ENCODE measurements around the gene MST1.

Gene MST1

DNA sequence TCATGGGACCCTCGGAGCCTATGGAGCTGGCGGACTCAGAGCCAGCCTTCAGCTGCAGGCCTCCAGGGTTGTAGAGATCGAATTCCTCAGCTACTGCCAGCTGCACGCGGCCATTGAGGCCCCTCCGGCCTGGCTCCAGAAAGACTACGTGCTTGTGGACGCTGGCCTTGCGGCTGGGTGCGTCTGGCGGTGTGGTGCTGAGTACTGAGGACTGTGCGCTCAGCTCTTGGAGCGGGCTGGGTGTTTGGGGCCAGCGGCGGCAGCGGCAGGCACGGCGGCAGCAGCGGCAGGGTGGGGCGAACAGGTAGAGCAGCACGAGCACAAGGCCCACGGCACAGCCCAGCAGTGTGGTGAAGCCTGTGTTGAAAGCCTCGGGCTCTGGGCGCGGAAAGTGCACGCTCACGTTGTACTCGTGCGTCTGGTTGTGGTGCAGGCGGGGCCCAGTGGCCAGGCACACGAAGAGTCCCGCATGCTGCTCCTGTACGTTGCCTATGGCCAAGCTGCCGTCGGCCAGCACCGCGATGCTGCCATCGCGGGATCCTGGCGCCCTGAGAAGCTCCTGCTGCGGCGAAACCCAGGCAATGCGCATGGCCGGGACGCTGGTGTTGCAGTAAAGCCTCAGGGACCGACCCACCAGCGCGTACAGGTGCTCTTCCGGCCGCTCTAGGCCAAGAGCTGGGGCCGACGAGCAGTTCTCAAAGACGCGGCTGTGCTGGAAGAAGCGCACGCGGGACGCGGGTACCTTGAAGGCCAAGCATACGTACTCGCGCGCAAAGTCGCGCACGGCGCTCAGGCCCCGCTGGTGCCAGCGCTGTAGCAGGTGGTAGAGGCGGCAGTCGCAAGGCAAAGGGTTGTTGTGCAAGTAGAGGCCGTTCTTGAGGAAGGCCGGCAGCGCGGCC is 28.9 kb upstream of the MST1 start:
- no peak for DNase-seq

DNA sequence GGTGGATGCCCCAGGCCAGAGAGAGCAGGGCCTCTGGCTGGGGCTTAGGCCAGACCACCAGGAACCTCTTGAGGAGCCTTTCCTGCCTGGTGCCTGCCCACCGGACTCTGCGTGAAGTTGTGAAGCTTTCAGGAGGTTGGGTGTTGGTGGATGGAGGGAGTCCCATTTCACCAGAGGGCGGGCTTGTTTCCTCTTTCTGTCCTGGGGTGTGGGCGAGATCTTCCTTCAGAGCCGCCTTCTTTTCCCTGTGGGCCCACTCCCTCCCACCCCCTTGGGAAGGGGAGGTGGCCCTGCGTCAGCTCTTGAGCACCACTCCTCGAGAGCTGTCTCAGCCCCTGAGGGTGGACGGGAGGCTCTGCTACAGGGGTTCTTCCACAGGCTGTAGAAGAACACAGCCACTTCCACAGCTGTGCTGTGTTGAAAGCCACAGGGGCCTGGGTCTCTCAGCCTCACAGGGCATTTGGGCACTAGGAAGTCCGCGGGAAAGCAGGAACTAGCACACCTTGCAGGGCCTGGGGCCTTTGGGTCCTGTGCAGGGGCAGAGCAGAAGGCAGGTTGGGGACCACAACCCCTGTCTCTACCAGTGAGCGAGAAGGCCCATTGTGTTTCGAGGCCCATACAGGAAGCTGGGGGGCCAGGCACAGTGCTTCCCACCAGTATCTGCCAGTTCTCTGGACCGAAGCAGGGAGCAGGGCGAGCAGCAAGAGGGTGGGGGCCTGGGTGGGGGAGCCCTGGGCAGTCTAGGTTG is 28.1 kb upstream of the MST1 start:
- DNase-seq = no peak

DNA sequence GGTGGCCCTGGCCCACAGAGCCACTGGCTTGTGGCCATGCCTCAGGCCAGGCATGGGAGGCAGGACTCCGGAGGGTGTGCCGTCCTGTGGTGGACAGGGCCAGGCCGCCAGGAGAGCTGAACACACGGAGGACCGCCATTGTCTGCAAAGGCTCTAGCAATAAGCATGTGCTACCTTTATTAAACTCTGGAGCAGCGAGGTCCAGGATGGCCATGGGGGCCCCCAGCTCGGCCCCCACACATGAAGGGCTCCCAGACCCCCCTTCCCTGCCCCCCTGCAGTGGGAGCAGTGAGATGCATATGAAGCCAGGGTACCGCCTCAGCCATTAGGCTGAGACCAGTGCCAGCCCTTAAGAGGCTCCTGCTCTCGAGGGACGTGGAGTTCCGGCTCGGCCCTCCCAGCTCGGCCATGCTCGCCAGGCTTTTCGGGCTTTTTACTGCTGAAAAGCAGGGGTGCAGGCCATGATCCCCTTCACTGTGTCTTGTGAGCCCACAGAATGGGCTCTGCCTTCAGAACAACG is 27.5 kb upstream of the MST1 start:
- DNase-seq = no peak

DNA sequence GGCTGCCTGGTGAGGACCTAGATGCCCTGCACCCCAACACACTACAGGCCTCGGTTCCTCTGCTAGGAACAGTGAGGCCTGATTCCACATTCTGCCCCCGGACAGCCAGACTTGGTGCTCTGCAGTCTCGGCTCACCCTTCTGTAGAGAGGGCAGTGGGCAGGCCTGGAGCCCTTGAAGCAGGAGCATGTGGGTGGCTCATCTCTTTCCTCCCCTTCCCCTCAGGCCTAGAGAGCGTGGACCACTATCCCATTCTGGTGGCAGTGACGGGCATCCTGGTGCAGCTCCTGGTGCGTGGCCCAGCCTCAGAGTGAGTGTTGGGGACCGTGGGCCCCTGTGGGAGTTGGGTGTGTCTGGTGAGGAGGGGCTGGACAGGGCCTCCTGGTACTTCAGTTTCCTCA is 26.9 kb upstream of the MST1 start:
- no peak for DNase-seq

DNA sequence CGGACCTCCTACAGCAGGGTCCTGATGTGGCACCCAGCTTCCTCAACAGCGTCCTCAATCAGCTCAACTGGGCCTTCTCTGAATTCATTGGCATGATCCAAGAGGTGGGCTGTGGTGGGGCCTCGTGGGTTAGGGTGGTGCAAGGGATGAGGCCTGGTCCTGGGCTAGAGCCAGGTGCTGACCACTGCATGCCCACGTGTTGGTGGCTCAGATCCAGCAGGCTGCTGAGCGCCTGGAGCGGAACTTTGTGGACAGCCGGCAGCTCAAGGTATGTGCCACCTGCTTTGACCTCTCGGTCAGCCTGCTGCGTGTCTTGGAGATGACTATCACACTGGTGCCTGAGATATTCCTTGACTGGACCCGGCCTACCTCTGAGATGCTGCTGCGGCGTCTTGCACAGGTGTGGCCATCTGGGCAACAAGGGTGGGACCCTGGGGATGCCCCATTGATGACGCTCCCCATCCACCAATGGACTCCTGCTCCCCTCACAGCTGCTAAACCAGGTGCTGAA is 26.4 kb upstream of the MST1 start:
- no peak for DNase-seq

DNA sequence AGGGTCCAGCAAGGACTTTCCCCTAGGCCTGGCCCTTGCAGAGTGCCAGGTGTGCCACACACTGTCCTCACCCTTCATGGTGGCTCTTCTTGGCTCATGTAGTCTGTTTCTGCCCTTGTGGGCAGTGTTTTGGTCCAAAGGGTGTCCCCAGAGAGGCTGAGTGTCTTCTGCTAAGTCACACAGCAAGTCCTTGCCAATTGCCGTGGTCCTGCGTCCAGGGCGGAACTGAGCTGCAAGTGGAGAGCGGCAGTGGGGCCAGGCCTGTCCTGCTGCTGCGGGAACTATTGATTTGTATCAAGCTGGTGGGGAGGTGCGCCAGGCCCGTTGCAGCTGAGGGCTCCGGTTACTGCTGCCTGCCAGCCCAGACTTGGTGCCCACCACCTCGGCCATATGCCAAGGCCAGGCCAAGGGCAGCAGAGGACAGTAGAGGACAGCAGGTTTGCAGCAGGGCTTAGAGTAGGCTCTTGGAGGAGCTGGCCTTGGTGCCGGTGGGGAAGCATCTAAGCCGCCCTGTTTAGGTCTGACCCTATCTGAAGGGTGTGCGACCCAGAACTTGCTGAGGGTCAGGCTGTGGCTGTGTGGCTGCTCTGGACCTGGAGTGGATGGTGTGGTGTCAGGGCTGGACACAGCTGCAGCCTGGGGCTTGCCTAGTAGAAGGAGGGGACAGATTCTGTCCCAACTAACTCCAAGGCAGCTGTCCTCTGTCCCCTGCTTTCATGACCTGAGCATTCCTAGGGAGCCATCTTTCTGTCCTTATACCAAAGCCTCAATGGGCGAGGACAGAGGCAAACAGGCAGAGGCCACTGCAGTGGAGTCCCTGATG is 25.7 kb upstream of the MST1 start:
- no peak for DNase-seq

DNA sequence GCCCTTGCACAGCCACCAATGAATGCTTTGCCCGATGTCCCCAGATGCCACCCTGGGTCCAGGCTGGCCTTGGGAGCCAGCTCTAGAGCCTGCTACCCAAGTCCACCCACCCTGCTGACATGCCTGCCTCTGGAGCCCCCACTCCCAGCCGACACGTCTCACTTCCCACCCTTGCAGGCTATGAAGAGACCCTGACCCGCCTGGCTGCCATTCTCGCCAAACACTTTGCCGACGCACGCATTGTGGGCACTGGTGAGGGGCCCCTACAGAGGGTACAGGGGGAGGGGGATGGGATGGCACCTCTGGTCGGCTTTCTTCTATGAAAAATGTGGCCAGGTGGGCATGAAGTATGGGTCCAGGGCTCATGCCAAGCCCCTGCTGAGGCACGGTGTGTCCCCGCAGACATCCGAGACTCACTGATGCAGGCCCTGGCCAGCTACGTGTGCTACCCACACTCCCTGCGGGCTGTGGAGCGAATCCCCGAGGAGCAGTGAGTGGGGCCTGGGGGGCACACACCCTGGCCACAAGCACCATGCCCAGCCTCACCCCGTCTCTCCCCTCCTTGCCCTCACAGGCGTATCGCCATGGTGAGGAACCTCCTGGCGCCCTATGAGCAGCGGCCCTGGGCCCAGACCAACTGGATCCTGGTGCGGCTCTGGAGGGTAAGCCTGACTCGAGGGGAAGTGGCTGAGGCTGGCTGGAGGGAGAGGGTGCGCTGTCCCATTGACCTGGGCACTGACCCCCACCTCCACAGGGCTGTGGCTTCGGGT is 24.2 kb upstream of the MST1 start:
- no peak for DNase-seq

DNA sequence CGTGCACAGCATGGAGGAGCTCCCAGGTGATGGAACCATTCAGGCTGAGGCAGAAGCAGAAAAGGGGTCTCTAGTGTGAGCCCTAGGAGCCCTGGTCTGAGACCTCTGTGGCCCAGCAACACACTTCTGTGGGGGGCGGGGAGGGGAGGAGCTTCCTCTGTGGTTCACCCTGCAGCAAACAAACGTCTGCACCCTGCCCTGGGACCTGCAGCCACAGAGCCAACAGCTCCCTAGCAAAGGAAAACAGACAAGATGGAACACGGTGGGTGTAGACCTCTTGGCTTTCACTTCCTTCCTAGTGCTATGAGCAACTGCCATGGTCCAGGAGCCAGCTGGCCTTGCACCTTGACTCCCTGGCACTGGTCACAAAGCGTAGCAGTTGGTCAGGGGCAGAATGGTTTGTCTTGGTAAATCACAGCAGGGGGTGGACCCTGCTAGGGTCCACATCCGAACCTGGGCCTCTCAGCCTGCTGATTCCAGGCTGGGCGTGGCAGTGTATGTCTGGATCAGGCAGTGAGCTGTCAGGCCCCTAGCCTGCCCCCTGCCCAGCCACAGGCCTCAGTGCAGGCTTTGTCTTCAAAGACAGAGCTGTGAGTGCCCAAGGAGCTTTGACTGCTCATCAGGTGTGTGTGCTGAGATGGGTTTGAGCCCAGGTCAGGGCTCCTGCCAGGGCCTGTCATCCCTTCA is 23.5 kb upstream of the MST1 start:
- no peak for DNase-seq

DNA sequence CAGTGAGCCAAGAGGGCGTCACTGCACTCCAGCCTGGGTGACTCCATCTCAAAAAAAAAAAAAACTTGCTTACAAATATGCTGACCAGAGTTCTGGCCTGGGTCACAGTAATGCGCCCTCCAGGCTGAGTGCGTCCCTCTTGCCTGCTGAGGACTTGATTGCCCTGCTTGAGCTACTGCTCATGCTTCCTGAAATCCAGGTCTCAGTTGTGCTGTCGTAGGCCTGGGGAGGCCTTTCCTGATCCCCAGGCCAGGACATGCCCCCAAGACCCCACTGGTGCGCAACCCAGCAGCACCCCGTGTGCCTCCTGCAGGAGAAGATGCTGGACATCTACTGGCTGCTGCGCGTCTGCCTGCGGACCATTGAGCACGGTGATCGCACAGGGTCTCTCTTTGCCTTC is 22.9 kb upstream of the MST1 start:
- DNase-seq = no peak

DNA sequence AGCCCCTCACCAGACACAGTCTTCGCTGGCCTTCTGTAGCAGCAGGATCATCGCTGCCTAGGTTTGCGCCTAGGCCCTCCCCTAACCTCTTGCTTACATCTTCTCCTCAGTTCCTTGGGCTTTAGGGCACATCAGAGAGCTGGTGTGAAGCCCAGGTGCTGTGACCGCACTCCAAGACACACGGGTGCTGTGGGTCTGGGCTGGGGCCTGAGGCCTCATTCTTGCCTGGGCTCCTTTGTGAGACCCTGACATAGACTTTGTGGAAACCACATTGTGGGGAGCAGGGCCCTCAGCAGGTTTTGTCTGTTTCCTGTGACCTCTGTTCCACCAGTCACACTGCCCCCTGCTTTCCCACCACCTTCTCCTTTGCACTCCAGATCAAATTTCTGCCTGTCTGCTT is 22.2 kb upstream of the MST1 start:
- DNase-seq = no peak

DNA sequence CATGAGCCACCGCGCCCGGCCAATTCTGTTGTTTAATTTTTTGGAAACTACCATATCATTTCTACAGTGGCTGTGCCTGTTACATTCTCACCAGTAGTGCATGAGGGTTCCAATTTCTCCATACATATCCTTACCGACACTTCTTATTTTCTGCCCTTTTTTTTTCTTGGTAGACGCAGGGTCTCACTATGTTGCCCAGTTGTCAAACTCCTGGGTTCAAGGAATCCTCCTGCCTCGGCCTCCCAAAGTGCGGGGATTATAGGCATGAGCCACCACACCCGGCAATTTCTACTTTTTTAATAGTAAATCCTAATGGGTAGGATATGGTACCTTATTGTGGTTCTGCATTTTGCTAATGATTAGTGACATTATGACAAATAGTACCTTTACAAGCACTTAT is 20.6 kb upstream of the MST1 start:
- DNase-seq = no peak

DNA sequence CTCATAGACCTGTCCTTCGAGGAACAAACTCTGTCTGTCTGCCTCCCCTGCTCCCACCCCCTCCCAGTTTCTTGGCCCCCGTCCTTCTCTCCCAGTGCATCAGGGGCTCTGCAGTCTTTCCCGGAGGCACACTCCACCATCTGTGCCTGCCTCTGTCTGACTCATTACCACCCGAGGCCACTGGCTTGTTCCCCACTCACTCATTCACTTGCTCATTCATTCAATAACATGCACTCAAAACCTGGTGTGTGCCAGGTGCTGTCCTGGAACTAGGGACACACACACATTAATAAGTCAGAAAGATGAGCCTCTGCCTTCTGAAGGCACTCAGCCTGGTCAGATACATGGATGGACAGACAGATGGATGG is 17.8 kb upstream of the MST1 start:
- DNase-seq = no peak

DNA sequence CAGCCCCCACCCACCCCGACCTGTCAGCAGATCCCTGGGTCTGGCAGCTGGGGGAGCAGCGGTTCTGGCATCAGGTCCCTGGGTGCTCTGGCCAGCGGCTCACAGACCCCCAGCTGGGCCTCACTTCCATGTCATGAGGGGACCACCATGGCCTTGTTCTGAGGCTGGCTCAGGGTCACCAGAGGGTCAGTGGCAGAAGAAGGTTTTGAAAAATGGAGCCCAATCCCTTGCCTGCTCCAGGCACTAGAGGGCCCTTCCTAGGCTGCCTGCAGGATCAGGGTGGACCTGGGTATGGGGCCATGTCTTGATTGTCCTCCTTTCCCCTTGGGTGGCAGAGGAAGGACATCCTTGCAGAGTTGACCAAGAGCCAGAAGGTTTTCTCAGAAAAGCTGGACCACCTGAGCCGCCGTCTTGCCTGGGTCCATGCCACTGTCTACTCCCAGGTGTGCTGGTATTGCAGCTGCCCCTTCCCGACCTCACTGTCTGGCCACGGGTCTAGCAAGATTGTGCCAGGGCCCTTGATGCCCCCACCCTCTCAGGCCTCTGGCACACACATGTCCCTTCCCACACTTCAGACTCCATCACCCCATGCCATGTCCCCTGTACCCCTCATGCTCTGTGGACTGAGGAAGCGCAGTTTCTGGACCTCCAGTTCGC is 17.3 kb upstream of the MST1 start:
- DNase-seq = no peak

DNA sequence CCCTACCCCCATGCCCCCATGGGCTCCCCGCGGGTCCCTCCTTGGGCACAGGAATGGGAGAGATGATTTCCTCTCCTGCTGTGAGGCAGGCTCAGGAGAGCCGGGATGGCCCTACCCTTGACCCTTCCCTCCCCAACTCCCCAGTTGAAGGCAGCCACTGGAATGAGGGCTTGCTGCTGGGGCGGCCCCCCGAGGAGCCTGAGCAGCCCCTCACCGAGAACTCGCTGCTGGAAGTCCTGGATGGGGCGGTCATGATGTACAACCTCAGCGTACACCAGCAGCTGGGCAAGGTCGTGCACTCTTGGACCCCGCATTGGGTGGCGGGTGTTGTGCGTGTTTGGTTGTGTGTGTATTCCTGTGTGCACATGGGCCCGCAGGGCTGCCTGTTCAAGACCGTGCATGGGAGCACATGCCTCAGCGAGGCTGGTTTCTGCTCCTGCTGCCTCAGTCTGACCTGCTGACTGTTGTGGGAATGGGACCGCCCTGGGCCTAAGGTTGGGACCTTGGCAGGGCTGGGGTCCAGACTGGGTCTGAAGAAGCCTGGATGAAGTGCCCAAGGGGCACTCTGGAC is 16.2 kb upstream of the MST1 start:
- no peak for DNase-seq

DNA sequence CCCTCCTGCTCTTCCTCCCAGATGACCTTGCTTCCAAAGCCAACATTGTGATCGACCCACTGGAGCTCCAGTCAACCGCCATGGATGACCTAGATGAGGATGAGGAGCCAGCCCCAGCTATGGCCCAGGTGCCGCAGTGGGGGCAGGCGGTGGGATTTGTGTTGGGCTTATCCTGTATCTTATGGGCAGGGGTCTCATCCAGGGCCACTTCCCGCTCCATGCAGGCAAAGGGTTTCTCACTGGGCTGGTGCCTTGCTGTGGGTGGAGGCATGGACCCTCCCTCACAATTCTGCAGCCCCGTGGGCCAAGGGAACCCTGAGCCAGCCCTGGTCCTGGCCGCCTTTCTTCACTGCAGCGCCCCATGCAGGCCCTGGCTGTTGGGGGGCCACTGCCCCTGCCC is 15.4 kb upstream of the MST1 start:
- no peak for DNase-seq

DNA sequence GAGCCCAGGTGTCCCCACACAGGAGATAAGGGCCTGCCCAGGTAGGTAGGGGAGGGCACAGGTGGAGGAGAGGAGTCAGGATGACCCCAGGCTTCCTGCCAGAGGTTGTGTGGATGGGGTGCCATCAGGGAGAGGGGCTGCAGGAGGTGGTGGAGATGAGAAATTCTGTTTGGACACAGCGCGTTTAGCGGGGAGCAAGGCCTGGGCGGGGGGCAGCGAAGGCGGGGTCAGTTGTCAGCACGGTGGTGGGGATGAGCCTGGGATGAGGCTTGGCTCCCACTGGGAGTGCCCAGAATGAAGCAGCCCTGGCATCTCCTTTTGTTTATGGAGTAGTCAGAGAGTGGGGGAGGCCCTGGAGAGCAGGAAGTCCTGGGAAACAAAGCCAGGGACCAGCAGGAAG is 14.7 kb upstream of the MST1 start:
- DNase-seq = no peak

DNA sequence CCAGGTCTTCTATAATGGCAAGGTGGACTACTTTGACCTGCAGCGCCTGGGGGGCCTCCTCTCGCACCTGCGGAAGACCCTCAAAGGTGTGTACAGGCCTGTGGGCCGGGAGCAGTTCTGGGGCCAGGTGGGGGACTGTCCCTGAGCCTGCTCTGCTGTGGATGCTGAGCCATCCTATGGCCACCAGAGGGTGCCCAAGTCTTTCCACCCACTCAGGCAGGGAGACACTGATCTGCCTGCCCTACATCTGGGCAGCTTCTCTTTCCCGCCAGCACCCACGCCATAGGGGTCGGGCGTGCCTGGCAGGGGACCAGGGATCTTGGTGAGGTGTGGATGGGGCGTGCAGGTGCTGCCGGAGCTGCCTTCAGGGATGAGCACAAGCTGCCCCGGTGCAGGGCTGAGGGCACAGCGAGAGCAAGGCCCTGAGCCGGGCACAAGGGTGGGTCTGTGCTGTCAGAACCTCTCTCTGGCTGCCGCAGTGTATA is 14.2 kb upstream of the MST1 start:
- DNase-seq = peak; percentile 57

DNA sequence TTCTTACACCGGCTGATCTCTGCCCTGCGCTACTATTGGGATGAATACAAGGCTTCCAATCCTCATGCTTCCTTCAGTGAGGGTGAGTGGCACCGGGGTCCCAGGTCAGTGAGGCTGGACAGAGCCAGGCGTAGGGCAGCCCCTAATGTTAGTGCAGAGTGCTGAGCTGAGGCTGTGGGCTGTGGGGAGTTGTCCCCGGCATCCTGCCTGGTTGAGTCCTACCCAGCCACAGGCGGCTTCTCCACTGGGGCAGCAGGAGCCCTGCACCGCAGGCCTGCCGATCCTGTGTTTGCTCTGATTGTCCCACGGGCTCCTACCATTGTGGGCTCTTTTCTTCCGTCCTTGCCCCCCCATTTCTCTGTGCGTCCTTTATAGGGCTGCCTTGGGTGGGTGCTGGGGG is 13.4 kb upstream of the MST1 start:
- DNase-seq = no peak

DNA sequence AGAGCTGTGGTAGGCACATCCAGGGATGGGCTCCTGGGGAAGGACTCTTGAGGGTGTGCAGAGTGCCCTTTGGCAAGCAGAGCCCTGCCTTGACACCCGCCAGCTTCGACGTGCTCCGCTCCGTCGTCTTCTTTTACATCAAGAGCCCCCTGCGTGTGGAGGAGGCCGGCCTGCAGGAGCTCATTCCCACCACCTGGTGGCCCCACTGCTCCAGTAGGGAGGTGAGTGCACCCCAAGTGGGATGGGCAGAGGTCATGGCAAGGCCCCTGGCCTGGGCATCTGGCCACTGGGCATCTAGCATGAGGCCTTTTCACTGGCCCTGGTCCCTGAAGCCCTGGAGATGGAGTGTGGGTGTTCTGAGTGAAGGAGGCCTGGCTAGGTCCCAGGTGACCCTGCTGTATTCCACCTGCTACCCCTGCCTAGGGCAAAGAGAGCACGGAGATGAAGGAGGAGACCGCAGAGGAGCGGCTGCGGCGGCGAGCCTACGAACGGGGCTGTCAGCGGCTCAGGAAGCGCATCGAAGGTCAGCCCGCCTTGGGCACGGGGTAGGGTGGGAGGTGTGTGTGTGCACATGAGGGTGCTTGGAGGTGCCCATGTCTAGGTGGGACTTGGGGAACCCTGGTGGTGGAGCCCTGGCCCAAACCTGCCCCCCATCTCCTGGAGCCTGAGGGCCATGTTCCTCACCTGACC is 12.3 kb upstream of the MST1 start:
- DNase-seq = no peak

Data from fibroblast of upper back skin (primary cell).